Islet of Langerhans (tissue), 1 donor: ENCODE measurements around the gene CXCL13.
"Not testable (repeated sequence)": the region's sequence is repeated elsewhere in the genome, so short reads cannot be mapped to it uniquely, and the experiment has no call there.

Experiments used
- FAIRE-seq: peaks from one replicate; lab custom pipeline; 2011; peaks lifted over from hg19 to GRCh38; lab: Jason Lieb, UNC

CXCL13 gene

GRCh38 chr4:77601614-77602187 is 3.9 kb upstream of the CXCL13 start:
- FAIRE-seq: no peak

- FAIRE-seq: no peak
These were observed 7.6 kb downstream of the CXCL13 start for GRCh38 chr4:77613267-77613666.

- no peak for FAIRE-seq
These were observed 9.5 kb downstream of the CXCL13 start for GRCh38 chr4:77615153-77615552.

GRCh38 chr4:77617203-77617602 is 11.6 kb downstream of the CXCL13 start:
- FAIRE-seq: no peak

- FAIRE-seq: peak; percentile 87
These were observed 13.0 kb downstream of the CXCL13 start for GRCh38 chr4:77618383-77619241.

GRCh38 chr4:77619408-77619807 is 13.8 kb downstream of the CXCL13 start:
- no peak for FAIRE-seq

GRCh38 chr4:77621254-77621653 is 15.6 kb downstream of the CXCL13 start:
- FAIRE-seq: no peak

- no peak for FAIRE-seq
These were observed 17.5 kb downstream of the CXCL13 start for GRCh38 chr4:77623091-77623490.

- FAIRE-seq: no peak
These were observed 18.6 kb downstream of the CXCL13 start for GRCh38 chr4:77624213-77624612.

- no peak for FAIRE-seq
These were observed 19.9 kb downstream of the CXCL13 start for GRCh38 chr4:77625485-77625884.

GRCh38 chr4:77629885-77630284 is 24.3 kb downstream of the CXCL13 start:
- no peak for FAIRE-seq

- FAIRE-seq: no peak
These were observed 25.7 kb downstream of the CXCL13 start for GRCh38 chr4:77631276-77631675.

GRCh38 chr4:77634132-77634785 is 28.6 kb downstream of the CXCL13 start:
- FAIRE-seq: no peak

- FAIRE-seq: no peak
These were observed 29.6 kb downstream of the CXCL13 start for GRCh38 chr4:77635246-77635645.

GRCh38 chr4:77635876-77636275 is 30.3 kb downstream of the CXCL13 start:
- no peak for FAIRE-seq

GRCh38 chr4:77636902-77637301 is 31.3 kb downstream of the CXCL13 start:
- FAIRE-seq: no peak

- FAIRE-seq: not testable (repeated sequence)
These were observed 38.4 kb downstream of the CXCL13 start for GRCh38 chr4:77644069-77644468.

GRCh38 chr4:77650787-77651186 is 45.2 kb downstream of the CXCL13 start:
- FAIRE-seq: no peak

- no peak for FAIRE-seq
These were observed 46.2 kb downstream of the CXCL13 start for GRCh38 chr4:77651820-77652219.

GRCh38 chr4:77652237-77652897 is 46.7 kb downstream of the CXCL13 start:
- peak; percentile 24 for FAIRE-seq

GRCh38 chr4:77653162-77653758 is 47.6 kb downstream of the CXCL13 start:
- no peak for FAIRE-seq

GRCh38 chr4:77660318-77660717 is 54.7 kb downstream of the CXCL13 start:
- not testable (repeated sequence) for FAIRE-seq
